Measurements from ENCODE around the gene SCYGR2.
"Not testable (repeated sequence)": the region's sequence is repeated elsewhere in the genome, so short reads cannot be mapped to it uniquely, and the experiment has no call there.

The SCYGR2 gene, protein sequence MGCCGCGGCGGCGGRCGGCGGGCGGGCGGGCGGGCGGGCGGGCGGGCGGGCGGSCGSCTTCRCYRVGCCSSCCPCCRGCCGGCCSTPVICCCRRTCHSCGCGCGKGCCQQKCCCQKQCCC

DNA sequence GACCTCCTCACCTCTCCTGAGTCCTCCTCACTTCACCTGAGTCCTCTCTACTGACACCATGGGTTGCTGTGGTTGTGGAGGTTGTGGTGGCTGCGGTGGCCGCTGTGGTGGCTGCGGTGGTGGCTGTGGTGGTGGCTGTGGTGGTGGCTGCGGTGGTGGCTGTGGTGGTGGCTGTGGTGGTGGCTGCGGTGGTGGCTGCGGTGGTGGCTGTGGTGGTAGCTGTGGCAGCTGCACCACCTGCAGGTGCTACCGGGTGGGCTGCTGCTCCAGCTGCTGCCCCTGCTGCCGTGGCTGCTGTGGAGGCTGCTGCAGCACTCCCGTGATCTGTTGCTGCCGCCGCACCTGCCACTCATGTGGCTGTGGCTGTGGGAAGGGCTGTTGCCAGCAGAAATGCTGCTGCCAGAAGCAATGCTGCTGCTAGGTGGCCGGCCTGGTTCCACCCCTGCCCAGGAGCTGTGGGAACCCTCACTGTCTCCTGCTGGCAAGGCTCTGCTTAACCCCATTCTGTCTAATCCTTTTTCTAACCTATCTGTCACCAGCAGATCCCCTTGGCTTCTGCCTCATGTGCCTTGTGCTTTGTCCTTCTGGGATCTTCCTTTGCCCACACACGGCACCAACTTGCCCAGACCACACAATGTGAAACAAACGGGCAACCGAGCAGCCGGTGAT is at the start of gene SCYGR2:
TSS of gene SCYGR2 (plus strand) at position 59 of the 669 bp plus-strand sequence. CDS start at position 59, 0 bp downstream.
- not testable (repeated sequence) for DNase-seq

DNA sequence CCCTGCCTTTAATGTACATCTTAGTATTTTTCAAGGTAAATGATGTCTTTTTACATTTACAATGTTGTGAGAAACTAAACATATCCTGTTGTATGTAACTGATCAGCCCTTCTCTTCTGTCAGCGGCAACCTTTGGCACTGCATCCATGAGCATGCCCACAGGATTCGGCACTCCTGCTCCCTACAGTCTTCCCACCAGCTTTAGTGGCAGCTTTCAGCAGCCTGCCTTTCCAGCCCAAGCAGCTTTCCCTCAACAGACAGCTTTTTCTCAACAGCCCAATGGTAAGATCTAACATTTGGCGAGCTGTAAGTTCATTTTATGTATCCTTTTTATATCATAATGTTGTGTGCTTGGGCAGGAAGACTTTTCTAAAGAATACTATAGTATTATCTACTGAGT is 46.9 kb upstream of the SCYGR2 start:
- no peak for DNase-seq

DNA sequence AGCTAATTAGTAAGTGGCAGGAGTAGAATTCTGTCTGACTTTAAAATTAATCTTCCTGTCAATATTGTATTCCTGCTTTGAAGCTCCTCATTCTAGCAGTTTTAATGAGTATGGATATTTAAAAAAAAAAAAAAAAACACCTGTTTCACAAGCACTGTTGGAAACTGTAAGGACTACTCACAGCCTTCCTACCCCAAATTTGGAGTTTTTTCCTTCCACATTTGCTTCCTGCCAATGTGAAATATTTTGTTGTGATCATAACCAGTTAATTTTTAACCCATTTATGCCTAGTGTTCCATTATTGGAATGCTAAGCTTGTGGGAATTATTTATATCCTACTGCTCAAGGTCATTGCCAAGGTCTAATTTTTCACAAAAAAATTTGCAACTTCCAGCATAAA is 36.1 kb upstream of the SCYGR2 start:
- DNase-seq = no peak

DNA sequence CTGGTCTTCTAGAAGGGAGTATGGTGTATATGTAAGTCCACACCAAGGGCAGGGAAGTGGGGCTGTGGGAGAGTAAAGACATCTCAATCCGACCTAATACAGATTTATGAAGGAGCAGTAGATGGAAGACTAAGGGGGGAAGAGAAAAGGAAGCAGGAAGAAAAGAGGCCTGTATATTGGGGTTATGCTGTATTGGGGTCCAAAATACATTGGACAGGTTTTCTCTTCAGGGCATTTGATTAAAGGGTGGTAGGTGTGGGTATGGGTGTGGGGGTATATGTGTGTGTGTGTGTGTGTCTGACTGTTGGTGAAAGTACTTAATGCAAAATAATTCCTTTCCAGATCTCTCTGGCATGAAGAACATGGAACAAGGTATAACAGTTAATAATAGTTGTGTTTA is 33.6 kb upstream of the SCYGR2 start:
- no peak for DNase-seq

DNA sequence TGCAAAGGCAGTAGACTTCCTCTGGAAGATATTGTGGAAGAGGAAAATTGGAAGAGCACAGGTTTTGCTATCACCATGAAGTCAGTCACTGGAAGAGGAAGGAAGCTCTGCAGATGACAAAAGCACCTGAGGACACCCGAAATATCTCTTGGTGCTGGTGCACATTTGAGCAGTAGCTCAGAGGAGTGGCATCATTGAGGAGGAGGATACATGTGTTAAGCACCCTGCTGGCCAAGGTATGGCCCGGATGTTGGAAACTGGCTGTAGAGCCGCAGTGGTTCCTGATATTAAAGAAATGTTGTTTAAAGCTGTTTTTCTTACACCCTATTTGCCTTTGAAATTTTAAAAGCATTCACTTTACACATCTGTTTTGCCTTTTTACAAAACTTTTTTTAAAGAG is 32.7 kb upstream of the SCYGR2 start:
- DNase-seq = no peak

DNA sequence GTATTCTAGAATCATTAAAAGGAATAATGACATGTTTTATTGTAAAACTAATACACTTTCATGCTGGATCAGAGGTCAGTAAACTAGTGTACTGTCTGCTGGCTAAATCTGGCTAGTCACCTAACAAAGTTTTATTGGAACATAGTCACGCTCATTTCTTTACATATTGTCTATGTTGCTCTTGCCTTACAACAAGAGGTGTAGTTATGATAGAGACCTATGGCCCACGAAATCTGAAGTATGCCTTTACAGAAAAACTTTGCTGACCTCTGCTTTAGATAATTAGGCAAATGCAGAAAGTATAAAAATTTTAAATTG is 29.9 kb upstream of the SCYGR2 start:
- DNase-seq = no peak

DNA sequence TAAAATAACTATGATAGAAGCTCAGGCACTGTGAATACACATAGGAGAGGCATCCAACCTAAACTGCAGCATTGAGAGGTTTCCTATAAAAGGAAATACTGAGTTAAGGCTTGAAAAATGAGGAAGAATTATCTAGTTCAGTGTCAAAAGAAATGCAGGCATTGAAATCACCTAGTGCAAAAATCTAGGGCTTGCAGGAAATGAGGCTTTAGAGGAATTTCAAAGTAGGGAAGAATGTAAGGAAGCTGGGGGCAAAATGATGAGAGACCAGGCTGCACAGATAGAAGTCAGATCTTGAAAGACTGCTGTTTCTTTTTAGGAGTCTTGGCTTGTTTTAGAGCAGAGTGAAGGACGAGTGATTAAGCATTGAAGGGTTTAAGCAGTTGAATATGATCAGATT is 28.1 kb upstream of the SCYGR2 start:
- no peak for DNase-seq

DNA sequence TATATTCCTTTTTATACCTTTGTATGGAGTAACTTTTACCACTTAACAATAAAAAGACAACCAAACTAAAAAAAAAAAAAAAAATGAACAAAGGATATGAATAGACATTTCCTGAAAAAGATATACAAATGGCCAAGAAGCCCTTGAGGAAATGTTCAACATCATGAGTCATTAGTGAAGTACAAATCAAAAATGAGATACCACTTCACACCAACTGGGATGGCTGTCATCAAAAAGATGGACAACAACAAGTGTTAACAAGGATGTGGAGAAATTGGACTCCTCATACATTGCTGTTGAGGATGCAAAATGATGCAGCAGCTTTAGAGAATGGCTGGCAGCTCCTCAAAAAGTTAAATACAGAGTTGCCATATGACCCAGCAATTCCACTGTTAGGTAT is 22.6 kb upstream of the SCYGR2 start:
- DNase-seq = no peak

DNA sequence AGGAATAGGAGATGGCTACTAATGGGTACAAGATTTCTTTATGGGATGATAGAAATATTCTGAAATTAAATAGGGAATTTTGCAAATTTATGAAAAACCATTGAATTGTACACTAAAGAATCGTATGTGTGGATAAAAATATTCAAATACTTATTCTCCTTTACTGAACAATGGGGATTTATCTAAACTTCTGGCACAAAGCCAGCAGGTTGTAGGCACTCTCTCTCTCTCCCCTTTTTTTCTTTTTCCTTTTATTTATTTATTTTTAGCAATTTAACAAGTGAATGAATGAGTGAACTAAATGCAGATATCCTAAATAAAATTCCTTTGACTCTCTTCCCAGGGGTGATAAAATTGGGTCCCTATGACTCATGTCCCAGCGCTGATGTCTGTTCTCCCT is 21.9 kb upstream of the SCYGR2 start:
- no peak for DNase-seq

DNA sequence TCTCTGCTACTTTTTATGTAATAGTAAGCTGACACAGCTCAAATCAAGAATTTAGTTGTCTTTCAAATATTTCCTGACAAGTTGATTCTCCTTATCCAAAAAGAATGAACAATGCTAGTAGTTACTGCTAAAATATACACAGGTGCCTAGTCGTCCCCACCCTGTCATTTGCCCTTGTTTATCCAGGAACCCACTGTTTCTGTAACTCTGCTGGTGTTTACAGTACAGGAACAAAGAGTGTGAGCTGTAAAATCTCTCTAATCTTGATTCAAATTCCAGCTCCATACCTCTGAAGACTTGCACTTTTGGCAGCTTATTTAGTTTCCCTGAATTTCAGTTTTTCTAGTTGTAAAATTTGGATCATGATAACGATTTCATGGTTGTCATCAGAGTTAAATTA is 21.1 kb upstream of the SCYGR2 start:
- DNase-seq = no peak

DNA sequence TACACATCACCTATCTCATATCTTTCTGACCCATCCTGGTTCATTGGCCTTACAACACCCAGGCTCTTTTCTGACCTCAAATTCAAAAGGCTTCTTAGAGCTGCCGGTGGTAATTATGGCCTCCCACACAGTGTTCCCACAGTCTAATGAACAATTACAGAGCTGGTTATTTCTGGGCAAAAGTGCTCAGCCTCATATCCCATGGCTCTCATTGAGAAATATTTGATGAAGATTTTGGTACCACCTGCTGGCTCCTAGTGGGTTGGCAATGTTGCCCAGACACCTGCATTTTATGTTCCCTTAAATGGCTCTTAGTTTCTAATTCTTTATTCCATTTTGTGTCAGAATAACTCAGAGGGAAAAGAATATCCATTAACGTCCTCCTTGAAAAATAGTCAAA is 20.1 kb upstream of the SCYGR2 start:
- DNase-seq = no peak

DNA sequence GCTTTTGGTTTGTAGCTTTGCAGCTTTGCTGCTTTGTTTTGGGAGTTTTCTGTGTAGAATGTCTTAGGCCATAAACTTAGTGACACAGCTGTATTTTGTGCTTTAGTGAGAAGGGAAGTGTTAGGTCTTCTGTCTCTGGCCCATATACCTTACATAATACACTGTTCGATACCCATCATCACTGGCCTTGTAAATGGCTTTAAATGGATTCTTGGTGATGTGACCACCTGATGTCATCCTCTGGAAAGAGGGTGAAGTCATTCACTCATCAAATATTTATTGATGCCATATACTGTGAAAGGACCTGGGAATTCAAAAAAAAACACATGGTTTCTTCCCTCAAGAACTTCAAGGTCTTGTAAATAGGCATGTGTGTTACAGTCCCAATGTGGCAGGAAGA is 18.9 kb upstream of the SCYGR2 start:
- DNase-seq = no peak

DNA sequence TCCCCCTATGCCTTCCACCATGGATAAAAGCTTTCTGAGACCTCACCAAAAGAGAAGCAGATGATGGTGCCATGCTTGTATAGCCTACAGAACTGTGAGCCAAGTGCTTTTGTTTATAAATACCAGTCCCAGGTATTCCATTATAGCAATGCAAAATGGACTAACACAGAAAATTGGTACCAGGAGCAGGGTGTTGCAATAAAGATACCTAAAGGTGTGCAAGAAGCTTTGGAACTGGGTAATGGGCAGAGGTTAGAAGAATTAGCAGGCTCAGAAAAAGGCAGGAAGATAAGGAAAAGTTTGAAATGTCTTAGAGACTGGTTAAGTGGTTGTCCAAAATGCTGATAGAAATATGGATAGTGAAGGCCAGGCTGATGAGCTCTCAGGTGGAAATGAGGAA is 16.3 kb upstream of the SCYGR2 start:
- no peak for DNase-seq

DNA sequence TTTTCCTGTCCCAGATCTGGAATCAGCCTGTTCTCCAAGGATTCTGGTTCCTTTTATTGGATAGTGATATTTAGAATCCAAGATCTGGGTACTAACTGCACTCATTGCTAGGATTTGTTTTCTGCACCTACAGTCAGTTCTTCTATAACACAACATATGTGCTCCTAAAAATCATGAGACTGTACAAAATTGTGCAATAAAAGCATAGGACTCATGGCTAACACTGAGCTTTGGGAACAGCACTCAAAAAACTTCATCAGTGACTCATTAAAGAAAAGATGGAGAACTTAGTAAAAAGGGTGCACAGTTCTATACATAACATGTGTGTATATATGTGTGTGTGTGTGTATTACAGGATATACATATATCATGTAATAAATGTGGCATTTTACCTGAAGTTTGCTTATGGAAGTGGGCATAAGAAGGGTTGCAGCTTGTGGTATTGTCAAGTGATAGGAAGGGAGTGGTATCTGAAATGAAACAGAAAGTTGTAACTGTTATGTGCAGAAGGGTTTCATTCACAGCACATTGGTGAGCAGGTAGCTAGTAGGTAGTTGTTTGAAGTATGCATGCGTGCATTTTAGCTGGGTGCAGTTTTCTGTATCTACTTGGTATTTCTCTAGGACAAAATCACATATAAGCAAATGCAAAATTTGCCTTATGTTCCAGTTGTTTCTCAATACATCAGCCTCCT is 5.9 kb upstream of the SCYGR2 start:
- DNase-seq = no peak

DNA sequence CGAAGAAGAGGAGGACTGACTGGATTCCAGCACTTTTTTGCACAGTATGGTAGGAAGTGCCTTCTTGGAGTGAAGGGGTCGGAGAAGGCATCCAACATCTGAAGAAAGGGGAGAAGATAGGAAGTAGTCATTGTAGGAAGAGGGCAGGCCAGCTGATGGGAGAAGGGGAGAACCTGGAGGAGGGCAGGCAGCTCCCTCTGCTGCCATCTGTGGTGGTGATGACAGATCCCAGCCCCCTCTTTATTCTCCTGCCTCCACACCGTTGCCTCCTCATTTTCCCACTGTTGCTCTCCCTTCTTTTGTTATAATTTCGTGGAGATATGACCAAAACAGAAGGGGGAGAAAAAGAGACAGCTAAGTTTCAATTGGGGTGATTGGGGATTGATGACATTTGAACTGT is 2.9 kb upstream of the SCYGR2 start:
- no peak for DNase-seq

DNA sequence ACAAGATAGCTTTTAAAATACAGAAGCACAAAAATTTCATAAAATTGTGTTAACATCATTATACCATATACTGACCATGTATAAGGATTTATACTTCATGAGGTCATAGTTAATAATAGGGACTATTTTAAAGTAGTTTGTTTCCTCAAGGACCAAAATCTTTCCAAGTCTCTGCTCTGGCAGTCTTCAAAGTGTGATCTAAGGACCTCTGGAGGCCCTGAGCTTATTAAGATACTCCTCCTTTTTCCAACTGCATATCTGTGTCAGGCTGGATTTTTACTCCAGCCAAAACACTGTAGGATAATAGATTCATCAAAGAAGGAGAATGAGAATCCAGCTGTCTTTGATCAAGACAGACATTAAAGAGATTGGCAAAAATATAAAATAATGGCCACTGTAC is 1.7 kb upstream of the SCYGR2 start:
- no peak for DNase-seq

DNA sequence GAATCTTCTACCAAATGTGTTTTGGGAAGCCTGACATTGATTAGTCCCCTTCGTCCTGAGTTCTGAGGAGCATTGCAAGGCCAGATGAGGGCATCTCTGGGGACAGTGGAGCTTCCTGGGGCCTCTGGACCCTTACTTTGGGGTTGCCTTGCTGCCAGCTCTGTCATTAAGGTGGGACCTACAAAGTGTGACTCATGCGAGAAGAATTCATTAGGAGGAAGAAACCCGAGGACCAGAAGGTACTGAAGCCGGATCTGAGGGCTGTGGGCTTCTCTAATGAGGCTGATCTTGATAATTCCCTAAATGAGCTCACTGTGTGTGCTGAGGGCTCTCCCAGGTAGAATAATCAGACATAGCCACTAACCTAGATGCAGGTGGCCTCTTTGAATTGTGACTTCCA is 695 bp upstream of the SCYGR2 start:
- no peak for DNase-seq

DNA sequence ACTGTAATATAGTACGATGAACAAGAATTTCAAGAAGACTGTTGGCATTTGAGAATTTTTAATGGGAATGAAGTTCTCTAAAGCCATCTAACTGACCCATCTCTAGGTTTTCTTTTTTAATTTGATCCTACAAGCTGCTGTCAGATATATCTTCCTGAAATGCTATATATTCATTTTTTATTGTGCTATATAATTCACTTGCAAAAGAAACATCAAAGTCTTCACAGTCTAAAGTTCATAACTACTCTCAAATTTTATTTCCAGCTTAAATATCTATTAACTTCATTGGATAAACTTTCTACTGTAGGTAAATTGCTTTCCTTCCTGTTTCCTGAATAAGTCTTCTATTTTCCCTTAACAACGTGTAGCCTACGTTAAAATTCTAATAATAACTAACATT is 3.7 kb downstream of the SCYGR2 start:
- no peak for DNase-seq

DNA sequence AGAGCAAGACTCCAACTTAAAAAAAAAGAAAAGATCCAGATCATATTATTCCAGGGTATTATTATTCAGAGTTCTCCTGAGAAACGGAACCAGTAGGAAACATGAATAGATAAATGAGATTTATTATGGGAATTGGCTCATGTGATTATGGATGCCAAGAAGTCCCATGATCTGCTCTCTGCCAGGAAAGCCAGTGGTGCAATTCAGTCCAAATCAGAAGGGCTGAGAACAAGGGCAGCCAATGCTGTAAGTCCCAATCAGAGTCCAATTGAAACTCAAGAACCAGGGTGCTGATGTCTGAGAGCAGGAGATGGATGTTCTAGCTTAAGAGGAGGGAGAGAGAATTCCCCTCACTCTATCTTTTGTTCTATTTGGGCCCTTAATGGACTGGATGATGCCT is 7.8 kb downstream of the SCYGR2 start:
- DNase-seq = no peak

DNA sequence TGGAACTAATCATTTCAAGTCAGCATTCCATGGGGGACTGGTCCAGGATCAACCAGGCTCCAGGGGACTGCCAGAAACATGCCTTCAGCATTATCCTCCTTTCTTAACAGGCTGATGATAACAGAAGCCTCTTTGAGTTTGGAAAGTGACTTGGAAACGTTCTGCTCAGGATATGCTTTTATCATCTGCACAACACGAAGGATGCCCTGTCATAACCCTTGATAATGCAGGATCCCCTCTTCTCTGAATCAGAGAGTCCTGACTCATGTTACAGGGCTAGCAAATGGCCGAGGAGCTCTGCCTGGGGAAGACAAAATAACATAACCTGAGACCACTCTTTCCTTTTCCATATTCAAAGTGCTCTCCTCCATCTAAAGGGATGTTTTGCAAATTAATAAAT is 9.2 kb downstream of the SCYGR2 start:
- no peak for DNase-seq

DNA sequence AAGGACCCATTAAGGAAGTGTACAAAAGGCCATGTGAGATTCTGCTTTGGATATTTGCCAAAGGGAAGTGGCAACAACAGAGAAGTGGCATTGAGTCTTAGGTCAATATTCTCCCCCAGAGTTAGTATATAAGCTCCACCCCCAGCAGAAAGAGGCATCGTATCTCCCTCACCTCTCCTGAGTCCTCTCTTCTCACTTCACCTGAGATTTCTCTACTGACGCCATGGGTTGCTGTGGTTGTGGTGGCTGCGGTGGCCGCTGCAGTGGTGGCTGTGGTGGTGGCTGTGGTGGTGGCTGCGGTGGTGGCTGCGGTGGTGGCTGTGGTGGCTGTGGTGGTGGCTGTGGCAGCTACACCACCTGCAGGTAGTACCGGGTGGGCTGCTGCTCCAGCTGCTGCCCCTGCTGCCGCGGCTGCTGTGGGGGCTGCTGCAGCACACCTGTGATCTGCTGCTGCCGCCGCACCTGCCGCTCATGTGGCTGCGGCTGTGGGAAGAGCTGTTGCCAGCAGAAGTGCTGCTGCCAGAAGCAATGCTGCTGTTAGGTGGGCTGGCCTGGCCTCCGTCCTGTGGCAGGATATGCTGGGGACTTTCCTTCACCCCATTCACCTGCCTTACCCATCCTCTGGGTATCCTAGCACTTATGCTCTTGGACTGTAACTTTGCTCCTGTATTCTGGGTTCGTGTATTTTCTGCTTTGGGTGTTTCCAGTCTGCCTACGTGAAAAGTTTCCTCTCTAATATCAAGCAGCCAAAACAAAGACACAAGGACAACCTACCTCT is 10.1 kb downstream of the SCYGR2 start:
- DNase-seq = no peak

DNA sequence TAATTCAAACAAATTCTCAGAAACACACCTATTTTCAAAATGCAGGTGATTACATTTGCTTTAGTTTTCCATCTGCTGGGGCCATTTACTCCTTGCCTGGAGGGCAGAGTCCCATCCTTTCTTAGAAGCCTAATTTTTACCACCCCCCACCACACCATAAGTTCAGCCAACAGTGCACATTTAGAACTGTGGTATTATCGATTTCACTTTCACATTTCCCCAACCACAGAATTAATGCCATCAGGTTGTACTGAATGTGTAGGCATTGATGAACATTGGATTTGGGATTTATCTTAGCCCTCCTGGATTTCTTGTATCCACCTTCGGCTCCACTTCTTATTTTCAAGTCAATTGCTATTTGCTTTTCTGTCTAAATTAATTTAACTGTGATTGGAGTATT is 11.4 kb downstream of the SCYGR2 start:
- DNase-seq = no peak

DNA sequence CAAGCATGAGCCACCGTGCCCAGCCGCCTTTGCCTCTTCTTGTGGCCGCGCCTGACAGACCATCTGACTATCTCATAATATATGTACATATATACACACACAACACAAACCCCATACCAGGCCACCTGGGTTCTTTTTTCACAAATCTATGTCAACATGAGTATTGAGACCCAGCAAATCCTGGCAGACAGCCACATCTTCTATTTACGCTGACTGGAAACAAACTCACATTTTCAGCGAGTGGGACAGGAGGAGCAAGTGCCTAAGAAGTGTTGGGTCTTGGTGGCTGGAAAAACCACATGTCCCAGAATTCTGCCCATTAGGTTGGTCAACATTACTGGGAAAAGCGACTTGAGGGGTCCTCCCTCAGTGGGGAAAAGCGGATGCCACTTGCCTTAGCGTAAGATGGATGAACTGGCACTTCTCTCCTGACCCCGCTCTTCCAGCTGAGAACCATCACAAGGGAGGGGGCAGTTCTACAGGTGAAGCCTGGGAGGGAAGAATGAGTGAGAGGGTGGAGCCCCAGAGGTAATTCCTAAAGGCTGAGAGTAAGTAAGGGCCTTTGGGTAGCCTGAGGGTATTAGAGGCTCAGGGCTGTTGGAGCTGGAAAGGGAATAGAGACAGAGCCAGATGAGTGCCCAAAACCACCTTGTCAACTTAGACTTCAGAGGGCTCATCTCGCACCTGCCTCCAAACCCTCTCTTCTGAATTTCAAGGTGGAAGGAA is 14.0 kb downstream of the SCYGR2 start:
- no peak for DNase-seq

DNA sequence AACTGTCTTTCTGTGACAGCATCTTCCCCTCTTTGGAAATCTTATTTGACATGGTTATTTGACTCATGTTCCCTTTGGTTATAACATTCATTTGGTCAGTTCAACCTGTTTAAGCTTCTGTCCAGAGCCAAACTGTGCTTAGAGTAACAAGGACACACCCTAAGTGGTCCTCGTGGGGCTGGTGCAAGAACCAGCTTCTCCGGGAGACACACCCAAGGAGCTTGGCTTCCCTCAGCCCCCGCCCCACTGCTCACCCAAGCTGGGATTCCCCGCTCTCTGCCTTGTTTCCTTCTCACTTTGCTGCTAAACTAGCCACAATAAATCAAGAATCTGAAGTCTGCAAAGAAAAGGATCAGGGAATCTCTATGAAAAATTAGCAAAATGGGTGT is 14.6 kb downstream of the SCYGR2 start:
- DNase-seq = no peak
